ENCODE results near the gene HIF3A.

DNA sequence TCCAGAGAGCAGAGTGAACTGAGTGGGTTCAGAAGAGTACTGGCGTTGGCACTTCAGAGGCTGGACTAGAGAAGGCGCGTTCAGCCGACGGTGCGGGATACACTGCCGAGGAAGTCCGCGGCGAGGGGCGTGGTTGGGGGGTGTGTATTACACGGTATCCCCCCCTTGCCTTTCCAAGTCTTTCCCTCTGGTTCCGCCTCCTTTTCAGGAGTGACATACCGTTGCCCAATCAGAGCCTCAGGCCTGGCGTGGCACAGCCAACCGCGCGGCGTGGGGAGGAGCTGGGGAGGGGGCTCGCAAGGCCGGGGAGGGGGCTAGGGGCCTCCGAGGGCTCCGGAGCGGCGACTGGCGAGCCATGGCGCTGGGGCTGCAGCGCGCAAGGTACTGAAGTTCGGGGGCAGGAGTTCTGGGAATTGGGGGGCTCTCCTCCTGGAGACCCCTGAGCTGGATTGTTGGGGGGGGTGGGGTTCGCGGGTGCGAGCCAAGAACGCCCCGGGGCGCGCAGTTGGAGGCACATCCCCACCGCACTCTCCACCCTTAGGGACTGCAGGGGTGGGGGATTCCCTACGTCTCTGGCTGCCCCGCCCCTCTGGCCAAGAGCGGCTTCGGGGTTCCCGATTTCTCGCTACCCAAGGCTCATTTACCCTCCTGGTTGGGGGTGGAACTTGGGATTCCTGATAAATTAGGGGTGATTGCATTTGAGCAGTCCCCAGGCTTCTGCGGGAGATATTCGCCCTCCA lies at the start of gene HIF3A:
- TF ChIP-seq, protein P1, sequence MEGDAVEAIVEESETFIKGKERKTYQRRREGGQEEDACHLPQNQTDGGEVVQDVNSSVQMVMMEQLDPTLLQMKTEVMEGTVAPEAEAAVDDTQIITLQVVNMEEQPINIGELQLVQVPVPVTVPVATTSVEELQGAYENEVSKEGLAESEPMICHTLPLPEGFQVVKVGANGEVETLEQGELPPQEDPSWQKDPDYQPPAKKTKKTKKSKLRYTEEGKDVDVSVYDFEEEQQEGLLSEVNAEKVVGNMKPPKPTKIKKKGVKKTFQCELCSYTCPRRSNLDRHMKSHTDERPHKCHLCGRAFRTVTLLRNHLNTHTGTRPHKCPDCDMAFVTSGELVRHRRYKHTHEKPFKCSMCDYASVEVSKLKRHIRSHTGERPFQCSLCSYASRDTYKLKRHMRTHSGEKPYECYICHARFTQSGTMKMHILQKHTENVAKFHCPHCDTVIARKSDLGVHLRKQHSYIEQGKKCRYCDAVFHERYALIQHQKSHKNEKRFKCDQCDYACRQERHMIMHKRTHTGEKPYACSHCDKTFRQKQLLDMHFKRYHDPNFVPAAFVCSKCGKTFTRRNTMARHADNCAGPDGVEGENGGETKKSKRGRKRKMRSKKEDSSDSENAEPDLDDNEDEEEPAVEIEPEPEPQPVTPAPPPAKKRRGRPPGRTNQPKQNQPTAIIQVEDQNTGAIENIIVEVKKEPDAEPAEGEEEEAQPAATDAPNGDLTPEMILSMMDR (IDR thresholded peaks at IDR 0.05): no peak
- peak; percentile 20 for TF ChIP-seq POLR2AphosphoS5 (IDR thresholded peaks at IDR 0.05)

All from gastroesophageal sphincter (tissue), 3 donors.